Endothelial cell (in vitro differentiated cells): ENCODE data around the gene ANO10. TPM values are rescaled to one million over a fixed set of nuclear protein-coding genes. Genes with fewer than 3 reads are reported as not detected.

Experiments
- DNase-seq: peaks from one replicate; pipeline ENCODE4 v3.0.0; 2021; ENCODE audit warnings: low spot score
- H3K27ac Mint-ChIP-seq: one replicate; pipeline ENCODE4 v1.8.0; 2021; ENCODE audit warnings: mixed read lengths, inconsistent platforms; ENCODE audit not compliant: unreplicated experiment
- H3K27me3 Mint-ChIP-seq: one replicate; pipeline ENCODE4 v1.8.0; 2021; ENCODE audit warnings: mild to moderate bottlenecking, moderate library complexity, mixed read lengths, inconsistent platforms; ENCODE audit not compliant: unreplicated experiment
- H3K36me3 Mint-ChIP-seq: one replicate; pipeline ENCODE4 v1.8.0; 2021; ENCODE audit warnings: mild to moderate bottlenecking, low read depth, mixed read lengths, inconsistent platforms; ENCODE audit not compliant: unreplicated experiment
- H3K4me1 Mint-ChIP-seq: one replicate; pipeline ENCODE4 v1.8.0; 2021; ENCODE audit warnings: mild to moderate bottlenecking, mixed read lengths, inconsistent platforms; ENCODE audit not compliant: unreplicated experiment
- H3K4me3 Mint-ChIP-seq: one replicate; pipeline ENCODE4 v1.8.0; 2021; ENCODE audit warnings: mild to moderate bottlenecking, mixed read lengths, inconsistent platforms; ENCODE audit not compliant: unreplicated experiment
- H3K9me3 Mint-ChIP-seq: one replicate; pipeline ENCODE4 v1.8.0; 2021; ENCODE audit warnings: mixed read lengths, inconsistent platforms; ENCODE audit not compliant: unreplicated experiment
- CTCF ChIP-seq: fragments of 200-600 bp; sonication (generic); IDR thresholded peaks from one replicate; pipeline ENCODE4 v1.5.0; 2021; ENCODE audit warnings: antibody characterized with exemption; ENCODE audit not compliant: unreplicated experiment
- total RNA-seq: library from RNA; stranded (reverse); fragmentation: NEBNext Ultra II Directional; extraction: Animal tissue kit (Norgen Biotek cat#: 25700); gene quantifications from one replicate; pipeline ENCODE4 v1.2.1, GENCODE V29; 2021; ENCODE audit not compliant: unreplicated experiment

ANO10 gene
- total RNA-seq, 1 donor from 2014 or later, result 112 TPM

GRCh38 chr3:43341788-43342187 is 280.0 kb downstream of the ANO10 start:
- TF ChIP-seq CTCF, result no peak
- DNase-seq, result no peak
- H3K36me3 Mint-ChIP-seq, result peaks cover 68% of the 10 kb centered on the region
- H3K4me3 Mint-ChIP-seq, result no peak overlapping the region
- peaks cover 9% of the 10 kb centered on the region for H3K4me1 Mint-ChIP-seq
- H3K27ac Mint-ChIP-seq, result no peak overlapping the region
- peaks cover 4% of the 10 kb centered on the region for H3K27me3 Mint-ChIP-seq
- no peaks in the 10 kb centered on the region for H3K9me3 Mint-ChIP-seq

DNA sequence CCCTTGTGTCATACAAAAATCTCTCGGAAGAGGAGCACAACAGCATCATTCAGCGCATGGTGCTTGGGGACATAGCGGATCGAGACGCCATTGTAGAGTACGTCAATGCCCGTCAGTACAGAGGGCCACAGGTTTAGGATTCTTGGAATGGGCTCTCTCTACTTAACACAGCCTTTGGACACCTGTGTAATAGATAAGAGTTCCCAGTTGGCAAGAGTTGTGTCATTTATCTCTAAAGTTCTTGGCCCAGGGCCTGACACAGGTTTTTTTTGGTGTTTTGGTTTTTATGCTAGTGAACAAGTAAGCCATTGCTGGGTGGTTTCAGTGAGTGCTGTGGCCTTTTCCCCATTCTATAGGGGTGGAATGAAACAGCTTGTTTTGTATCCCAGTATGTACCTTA is 281.4 kb downstream of the ANO10 start:
- Mint-ChIP-seq H3K27ac (no peak overlapping the region), H3K9me3 (no peaks in the 10 kb centered on the region), H3K27me3 (peaks cover 4% of the 10 kb centered on the region), H3K4me3 (no peak overlapping the region), H3K36me3 (peaks cover 75% of the 10 kb centered on the region), H3K4me1 (peaks cover 9% of the 10 kb centered on the region)
- no peak for DNase-seq
- no peak for TF ChIP-seq CTCF

DNA sequence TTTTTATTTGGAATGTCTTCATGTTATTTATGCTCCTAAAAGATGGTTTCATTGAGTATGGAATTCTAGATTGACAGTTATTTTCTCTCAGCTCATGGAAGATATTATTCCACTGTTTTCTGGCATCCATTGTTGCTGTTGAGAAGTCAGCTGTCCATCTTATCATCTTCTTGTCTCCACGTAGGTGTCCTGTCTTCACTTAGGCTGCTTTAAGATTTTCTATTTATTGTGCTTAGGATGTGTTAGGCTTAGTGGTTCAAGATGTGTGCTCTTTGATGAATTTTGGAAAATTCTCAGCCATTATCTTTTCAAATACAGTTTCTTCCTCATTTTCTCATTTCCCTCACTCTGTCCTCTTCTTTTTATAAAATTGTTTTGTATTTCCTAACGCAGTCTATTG is 283.5 kb downstream of the ANO10 start:
- no peak for TF ChIP-seq CTCF
- Mint-ChIP-seq H3K4me1 (peaks cover 7% of the 10 kb centered on the region), H3K27ac (no peak overlapping the region), H3K4me3 (peak overlapping the region; percentile 35), H3K27me3 (peaks cover 4% of the 10 kb centered on the region), H3K36me3 (peaks cover 65% of the 10 kb centered on the region), H3K9me3 (no peaks in the 10 kb centered on the region)
- DNase-seq, result no peak

DNA sequence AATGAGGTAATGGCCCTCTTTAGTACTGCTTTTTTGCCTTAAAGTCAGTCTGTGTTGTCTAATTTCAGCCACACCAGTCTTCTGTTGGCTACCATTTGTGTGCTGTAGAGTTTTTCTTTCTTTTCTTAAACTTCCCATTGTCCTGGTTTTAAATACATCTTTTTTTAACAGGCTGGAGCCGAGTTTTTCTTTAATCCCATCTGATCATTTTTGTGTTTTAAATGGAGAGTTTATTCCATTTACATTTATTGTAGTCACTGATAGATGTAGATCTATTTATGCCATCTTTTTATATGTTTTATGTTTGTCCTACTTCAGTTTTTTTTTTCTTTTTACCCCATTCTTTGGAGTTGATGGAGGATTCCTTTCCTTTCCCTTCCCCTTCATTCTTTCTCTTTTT is 286.0 kb downstream of the ANO10 start:
- Mint-ChIP-seq H3K4me3 (peak overlapping the region; percentile 70), H3K27ac (no peak overlapping the region), H3K9me3 (no peaks in the 10 kb centered on the region), H3K27me3 (peaks cover 5% of the 10 kb centered on the region), H3K36me3 (peaks cover 63% of the 10 kb centered on the region), H3K4me1 (no peaks in the 10 kb centered on the region)
- TF ChIP-seq CTCF, result no peak
- no peak for DNase-seq

DNA sequence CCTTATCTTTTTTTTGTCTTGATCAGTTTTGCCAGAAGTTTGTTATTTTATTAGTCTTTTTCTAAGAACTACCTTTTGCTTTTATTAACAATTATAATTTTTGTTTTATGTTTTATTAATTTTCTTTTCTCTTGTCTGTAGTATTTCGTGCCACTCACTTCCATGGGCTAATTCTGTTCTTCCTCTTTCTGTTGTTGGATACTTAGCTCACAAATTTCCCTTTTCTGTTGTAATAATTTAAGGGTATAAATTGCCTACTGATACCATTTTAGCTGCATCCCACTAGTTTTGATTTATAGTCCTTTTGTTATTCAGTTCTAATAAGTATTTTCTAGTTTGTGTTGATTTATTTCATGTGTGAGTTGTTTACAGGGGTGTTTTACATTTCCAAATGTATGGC is 286.8 kb downstream of the ANO10 start:
- Mint-ChIP-seq H3K4me1 (no peaks in the 10 kb centered on the region), H3K27ac (no peak overlapping the region), H3K27me3 (peaks cover 5% of the 10 kb centered on the region), H3K36me3 (peaks cover 58% of the 10 kb centered on the region), H3K9me3 (no peaks in the 10 kb centered on the region), H3K4me3 (peak overlapping the region; percentile 64)
- TF ChIP-seq CTCF, result no peak
- no peak for DNase-seq
